IPS DF 19.7 (cell line): ENCODE measurements around the gene FCRLA.
"Not testable (repeated sequence)": the region's sequence is repeated elsewhere in the genome, so short reads cannot be mapped to it uniquely, and the experiment has no call there.

Experiments used
- DNase-seq: peaks from one replicate; pipeline ENCODE4 v3.0.0-alpha.2; 2013; ENCODE audit warnings: low read depth, low spot score

FCRLA gene

DNA sequence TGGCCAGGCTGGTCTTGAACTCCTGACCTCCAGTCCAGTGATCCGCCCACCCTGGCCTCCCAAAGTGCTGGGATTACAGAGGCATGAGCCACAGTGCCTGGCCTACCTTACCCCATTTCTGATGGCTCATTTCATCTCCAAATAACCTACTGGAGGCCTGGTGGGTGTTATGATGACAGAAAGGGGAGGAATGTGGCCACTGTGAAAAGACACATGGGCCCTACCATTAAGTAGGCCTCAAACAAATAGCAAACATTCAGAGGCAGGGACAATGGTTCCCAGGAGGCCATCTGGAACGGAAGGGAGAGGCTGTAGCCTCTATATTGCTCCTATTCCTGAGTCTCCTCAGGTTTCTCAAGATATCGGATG, 932 bp upstream of the FCRLA start:
- no peak for DNase-seq

DNA sequence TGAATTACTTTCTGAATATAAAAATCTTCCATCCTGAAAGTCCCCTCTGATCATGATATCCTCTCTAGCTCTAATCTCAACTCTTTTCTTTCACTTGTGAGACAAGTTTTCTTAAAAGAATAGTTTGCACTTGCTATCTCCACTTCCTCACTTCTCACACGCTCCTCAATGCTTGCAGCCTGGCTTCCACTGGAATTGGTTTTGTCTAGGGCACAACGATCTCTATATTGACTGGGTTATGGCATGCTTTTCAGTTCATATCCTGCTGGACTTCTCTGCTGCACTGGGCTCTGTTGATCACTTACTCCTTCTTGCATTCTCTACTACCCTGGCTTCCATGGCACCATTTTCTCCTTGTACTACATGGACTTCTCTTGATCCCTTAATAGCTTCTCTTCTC, 474 bp downstream of the FCRLA start:
- DNase-seq = no peak

DNA sequence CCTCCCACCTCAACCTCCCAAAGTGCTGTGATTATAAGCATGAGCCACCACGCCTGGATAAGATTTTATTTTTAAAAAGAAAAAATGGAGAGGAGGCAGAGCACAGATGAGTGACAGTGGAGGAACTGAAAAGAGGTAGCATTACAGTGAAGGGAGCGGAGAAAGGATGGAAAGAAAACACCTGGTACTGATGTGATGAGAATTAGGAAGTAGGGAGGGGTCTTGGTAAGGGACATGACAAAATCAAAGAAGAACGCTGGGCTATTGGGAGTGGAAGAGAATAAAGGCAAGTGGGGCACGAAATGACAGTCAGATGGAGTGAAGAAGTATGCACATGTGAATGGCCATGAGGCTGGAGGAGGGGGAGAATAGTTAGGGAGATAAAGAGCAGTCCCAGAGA, 2.3 kb downstream of the FCRLA start:
- no peak for DNase-seq

GRCh38 chr1:161710560-161710959, 3.5 kb downstream of the FCRLA start:
- DNase-seq = no peak

DNA sequence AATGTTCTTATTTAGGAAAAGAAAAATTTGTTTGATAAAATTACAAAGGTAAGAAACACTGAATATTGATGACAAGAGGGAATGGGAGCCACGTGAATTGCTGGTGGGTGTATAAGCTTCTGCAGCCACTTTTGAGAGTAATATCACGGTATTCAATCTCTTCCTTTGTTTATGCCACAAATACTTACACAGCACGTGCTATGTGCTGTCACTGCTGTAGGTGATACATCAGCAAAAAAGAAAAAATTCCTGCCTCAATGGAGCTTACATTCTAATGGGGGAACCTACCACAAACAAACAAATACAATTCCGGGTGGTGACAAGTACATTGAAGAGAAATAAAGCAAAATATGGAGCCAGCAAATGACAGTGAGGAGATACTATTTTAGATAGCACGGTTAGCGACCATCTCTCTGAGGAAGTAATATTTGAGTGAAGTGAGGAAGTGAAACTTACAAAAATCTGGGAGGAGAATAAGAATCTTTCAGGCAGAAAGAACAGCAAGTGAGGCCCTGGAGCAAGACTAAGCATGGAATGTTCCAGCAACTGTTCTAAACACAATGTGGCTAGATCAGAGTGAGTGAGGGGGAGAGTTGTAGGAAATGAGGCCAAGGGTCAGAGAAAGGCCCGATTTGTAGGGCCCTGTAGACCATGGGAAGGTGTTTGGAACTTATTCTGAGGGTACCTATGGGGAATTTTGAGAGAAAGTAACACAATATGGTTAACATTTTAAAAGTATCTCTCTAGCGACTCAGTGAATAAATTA, 11.7 kb downstream of the FCRLA start:
- no peak for DNase-seq

- no peak for DNase-seq
Observed at GRCh38 chr1:161719325-161719611, 12.2 kb downstream of the FCRLA start.

GRCh38 chr1:161720422-161720821, 13.4 kb downstream of the FCRLA start:
- DNase-seq = no peak

DNA sequence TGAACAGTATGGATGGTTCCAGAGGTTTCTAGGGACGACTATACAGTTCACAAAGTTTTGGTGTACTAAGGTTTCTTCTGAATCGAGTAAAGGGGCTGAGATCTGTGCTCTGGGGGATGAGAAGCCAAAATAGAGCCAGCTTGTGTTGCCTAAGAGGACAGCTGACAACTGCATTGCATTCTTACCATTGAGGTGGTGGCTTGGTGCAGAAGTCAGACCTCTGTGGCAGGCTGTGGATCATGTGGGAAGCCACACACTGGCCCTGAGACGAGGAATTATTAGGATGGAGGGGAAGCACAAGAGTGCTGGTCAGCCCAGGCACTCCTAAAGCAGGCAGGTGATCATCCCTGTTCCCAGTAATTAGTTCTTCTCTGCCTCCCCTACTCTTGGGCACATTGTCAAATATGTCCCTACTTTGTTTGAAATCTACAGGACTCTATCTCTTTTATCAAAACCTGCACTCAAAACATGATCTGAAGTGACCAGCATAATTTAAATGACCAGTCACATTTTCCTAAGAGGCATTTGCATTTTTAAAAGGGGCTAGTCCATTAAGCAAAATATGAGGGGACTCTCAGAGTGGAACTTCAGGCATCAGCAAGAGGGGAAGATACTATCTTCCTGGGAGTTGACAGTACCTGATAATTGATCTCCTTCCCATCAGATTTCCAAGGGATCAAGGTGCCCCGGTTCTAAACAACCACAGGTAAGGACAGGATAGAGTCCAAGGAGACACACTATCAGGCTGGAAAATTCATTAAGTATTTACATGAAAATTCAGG, 14.1 kb downstream of the FCRLA start, which contains the start of gene FCRLB:
Gene FCRLB (plus strand): TSS at position 589 of the 782 bp plus-strand sequence. CDS start 1,129 bp downstream, outside the sequence.
- no peak for DNase-seq

DNA sequence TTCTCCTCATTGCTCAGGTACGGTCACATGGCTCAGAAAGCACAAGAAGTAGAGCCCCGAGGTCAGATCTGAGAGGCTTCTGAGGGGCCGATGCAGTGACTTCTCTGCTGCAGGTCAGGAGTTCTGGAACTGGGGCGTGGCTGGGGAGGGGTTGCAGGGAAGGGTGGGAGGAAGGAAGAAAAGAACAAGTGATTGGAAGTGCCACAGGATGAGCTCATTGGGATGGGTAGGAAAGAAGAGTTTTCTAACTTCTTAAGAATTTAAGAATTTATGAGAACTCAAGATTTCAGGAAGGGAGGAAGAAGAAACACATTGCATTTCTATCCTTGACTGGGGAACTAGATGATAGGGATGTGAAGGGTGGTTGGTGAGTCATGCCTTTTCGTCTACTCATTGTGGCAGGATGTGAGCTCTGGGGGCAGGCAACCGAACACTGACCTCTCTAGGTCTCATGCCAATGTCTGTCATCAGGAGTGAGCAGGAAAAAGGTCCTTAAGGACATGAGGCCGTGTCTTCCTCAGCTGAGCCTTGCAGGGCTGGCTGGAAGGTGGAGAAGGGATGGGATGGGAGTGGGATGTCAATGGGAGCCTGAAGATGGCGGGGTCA, 14.8 kb downstream of the FCRLA start:
- DNase-seq = no peak

DNA sequence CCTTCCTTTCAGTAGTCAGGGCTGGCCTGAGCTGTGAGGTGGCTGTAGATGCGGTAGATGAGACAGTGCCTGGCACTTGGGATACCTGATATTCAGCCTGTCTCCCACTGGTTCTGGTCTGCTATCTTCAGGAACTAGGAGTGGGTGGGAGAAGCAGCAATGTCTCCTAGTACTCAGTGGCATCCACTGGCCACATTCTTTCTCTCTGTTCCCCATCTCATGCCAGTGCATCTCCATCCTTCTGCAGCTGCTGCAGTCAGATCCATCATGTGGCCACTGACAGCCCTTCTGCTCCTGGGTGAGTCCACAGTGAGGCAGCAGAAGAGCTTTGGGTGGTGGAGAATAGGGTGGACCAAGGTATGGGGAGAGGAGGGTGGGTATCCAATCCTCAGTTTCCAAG, 15.4 kb downstream of the FCRLA start:
- DNase-seq = no peak

DNA sequence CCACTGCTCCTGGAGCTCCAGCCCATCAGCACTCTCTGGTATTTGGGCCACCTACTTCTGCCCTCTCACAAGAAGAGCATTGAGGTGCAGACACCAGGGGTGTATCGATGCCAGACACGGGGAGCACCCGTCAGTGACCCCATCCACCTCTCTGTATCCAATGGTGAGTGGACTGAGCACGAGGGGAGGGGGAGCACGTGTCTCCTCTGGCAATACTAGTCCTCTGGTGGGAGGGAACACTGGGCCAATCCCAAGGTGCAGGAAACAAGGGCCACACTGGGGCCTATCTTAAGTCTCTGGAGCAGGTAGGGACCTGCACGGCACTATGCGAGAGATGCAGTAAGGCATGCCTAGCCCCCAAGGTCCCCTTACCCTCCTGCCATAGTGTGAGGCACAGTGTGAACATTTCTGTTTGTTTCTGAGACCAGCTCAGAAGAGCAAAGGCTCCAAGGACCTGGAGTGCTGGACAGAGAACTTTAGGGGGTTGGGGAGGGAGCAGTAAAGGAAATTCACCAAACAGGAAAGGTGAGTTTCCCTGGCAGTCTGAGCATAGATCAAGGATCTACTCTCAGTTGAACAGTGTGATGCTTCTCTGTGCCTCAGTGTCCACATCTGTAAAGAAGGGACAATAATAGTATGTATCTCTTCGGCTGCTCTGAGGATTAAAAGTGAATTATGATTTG, 16.6 kb downstream of the FCRLA start:
- no peak for DNase-seq

GRCh38 chr1:161725258-161725907, 18.4 kb downstream of the FCRLA start:
- DNase-seq = not testable (repeated sequence)

DNA sequence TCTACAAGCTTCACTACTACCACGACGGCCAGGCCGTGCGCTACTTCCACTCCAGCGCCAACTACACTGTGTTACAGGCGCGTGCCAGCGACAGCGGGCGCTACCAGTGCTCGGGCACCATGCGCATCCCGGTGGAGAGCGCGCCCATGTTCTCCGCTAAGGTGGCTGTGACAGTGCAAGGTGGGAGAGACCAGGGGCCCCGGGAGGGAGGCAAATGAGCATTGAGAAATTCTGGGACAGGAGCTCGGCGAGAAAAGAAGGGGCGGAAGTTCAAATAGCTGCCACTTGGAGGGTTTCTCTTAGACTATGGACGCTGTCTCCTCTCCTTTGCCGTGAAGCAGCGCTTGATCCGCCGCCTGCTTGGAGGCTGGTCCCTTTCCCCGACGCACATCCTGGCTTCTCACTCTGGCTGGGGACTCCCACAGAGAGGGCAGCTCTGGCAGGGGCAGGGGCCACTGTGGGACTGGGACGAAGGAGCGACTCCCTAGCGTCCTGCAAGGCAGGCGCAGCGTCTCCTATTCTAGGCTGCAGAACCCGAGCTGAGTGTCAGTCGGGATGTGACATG, 19.0 kb downstream of the FCRLA start:
- no peak for DNase-seq

- DNase-seq = peak; percentile 35
Observed at GRCh38 chr1:161726473-161727255, 19.6 kb downstream of the FCRLA start.

- DNase-seq = no peak
Observed at GRCh38 chr1:161727256-161727924, 20.4 kb downstream of the FCRLA start.

GRCh38 chr1:161728376-161729226, 21.6 kb downstream of the FCRLA start:
- no peak for DNase-seq

- DNase-seq = no peak
Observed at GRCh38 chr1:161730050-161730564, 23.1 kb downstream of the FCRLA start.

- DNase-seq = no peak
Observed at GRCh38 chr1:161731241-161731640, 24.2 kb downstream of the FCRLA start.
